ENCODE results near the gene TMEM165.
"Not testable (repeated sequence)": the region's sequence is repeated elsewhere in the genome, so short reads cannot be mapped to it uniquely, and the experiment has no call there.

Gene TMEM165

GRCh38 chr4:55395529-55396307, at the start of gene TMEM165:
Gene TMEM165, plus strand, starts transcription at chr4:55395957. Its CDS starts 233 bp downstream, at chr4:55396190.
- peak; percentile 90 for DNase-seq

DNA sequence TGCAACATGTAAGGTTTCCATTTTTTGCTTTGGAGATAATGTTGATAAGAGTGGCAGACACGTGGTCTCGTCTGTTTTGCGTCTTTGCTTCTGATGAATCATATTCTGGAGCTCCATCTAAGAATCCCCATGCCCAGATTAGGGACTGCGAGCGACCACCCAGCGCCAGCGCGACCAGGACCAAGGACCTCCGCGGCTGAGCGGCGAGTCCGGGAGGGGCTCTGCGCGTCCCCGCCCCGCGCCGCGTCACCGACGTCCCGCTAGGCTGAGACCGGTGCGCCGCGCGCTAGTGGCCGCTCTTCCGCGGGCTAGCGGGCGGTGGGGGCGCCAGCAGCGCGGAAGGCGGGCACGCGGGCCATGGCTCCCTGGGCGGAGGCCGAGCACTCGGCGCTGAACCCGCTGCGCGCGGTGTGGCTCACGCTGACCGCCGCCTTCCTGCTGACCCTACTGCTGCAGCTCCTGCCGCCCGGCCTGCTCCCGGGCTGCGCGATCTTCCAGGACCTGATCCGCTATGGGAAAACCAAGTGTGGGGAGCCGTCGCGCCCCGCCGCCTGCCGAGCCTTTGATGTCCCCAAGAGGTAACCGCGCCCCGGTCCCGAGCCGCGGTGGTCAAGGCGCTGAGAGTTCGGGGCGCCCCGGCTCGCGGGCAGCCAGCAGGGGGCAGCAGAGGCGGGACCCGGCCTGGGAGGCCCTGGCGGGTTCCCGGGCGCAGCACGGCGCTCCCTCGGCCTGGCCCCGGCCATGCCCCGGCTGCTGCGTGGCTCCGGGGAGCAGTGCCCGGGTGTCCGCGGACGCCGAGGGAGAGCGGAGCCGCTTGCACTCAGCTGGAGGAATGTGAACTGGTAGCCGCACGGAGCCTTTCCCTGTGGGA, 49.5 kb upstream of the TMEM165 start, which contains the start of gene SRD5A3:
SRD5A3 (plus strand) TSS at position 263 of the 871 bp plus-strand sequence; CDS start at position 358, 95 bp downstream.
- peak; percentile 87 for DNase-seq

- DNase-seq, result no peak
Measured at GRCh38 chr4:55346851-55347255, 48.9 kb upstream of the TMEM165 start.

DNA sequence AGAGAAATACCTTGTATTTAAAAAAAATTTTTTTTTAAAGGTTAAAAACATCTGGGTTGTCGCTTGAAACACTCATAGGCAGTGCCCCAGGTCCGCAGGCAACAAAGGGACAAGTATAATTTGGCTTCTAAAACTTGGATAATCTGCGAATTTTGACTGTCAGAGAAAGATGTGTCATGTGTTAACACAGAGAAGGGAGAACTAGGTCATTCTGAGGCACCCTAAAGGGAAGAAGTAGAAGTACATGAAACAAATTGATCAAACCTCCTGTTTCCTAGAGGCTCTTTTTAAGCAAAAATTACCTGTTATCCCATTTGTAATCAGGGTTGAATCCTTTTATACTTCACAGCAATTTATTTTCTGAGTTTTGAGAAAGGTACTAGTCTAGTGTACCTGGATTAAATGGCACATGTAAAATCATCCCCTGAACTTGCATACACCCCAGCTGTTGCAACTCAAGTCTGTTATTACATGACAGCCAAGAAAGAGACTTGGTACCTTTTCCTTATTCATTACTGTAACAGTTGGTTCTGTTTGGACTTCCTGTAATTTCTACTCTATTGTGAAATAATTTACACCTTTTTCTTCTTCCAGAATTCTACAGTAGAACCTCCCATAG, 48.0 kb upstream of the TMEM165 start:
- DNase-seq, result no peak

GRCh38 chr4:55348466-55348865, 47.3 kb upstream of the TMEM165 start:
- no peak for DNase-seq

DNA sequence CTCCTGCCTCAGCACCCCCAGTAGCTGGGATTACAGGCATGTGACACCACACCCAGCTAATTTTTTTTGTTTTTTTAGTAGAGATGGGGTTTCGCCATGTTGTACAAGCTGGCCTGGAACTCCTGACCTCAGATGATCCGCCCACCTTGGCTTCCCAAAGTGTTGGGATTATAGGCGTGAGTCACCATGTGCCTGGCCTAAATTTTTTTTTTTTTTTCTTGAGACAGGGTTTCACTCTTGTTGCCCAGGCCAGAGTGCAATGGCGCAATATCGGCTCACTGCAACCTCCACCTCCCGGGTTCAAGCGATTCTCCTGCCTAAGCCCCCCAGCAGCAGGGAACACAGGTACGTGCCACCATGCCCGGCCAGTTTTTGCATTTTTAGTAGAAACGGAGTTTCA, 44.9 kb upstream of the TMEM165 start:
- DNase-seq, result not testable (repeated sequence)

GRCh38 chr4:55351824-55352223, 43.9 kb upstream of the TMEM165 start:
- DNase-seq, result no peak

DNA sequence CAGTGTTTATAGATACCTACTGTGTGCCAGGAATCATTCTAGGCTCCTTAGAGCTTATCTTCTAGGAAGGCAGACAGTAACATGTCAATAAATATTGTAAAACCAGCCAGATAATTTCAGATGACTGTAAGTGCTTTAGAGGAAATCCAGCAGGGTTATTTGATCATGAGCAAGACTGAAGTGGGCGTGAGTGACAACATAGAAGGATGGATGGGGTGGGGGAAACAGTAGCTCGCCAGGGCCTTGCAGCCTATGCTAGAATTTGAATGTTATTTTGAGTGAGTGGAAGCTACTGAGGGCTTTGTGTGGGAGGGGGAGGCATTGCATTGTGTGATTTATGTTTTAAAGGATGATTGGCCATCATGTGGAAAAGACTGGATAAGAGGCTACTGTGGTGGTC, 43.0 kb upstream of the TMEM165 start:
- DNase-seq, result no peak

DNA sequence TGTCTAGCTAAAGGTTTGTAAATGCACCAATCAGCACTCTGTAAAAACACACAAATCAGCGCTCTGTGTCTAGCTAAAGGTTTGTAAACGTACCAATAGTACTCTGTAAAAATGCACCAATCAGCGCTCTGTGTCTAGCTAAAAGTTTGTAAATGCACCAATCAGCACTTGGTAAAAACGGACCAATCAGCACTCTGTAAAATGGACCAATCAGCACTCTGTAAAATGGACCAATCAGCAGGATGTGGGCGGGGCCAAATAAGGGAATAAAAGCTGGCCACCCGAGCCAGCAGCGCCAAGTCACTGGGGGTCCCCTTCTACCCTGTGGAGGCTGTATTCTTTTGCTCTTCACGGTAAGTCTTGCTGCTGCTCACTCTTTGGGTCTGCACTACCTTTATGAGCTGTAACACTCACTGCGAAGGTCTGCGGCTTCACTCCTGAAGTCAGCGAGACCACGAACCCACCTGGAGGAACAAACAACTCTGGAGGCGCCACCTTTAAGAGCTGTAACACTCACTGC, 42.5 kb upstream of the TMEM165 start:
- DNase-seq, result not testable (repeated sequence)

DNA sequence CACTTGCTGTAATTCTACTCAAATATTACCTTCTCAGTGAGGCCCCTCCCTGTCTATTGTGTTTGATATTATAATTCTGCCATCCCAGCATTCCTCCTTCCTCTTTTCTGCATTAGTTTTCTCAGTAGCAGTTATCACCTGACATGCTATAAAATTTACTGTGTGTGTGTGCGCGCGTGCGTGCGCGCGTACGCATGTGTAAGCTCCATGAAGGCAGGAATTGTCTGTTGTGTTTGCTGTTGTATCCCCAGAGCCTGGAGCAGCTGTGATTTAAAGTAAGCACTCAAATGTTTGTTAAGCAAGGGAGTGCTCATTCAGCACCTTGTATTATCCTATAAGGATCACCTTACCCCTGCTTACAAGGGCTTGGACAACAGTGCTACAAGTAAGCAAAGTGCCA, 41.1 kb upstream of the TMEM165 start:
- no peak for DNase-seq

GRCh38 chr4:55355555-55355954, 40.2 kb upstream of the TMEM165 start:
- no peak for DNase-seq

GRCh38 chr4:55356991-55357461, 38.7 kb upstream of the TMEM165 start:
- peak; percentile 33 for DNase-seq

DNA sequence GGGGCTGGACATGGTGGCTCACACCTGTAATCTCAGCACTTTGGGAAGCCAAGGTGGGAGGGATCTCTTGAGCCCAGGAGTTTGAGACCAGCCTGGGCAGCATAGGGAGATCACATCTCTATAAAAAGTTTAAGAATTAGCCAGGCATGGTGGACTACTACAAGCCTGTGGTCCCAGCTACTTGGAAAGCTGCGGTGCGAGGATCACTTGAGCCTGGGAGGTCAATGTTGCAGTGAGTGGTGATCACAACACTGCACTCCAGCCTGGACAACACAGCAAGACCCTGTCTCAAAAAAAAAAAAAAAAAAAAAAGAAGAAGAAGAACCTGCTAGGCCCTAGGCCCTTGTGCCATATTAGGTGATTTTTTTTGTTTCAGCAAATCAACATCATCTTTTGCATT, 37.5 kb upstream of the TMEM165 start:
- no peak for DNase-seq

GRCh38 chr4:55358668-55359067, 37.1 kb upstream of the TMEM165 start:
- peak; percentile 55 for DNase-seq

GRCh38 chr4:55359397-55359916, 36.3 kb upstream of the TMEM165 start:
- no peak for DNase-seq

DNA sequence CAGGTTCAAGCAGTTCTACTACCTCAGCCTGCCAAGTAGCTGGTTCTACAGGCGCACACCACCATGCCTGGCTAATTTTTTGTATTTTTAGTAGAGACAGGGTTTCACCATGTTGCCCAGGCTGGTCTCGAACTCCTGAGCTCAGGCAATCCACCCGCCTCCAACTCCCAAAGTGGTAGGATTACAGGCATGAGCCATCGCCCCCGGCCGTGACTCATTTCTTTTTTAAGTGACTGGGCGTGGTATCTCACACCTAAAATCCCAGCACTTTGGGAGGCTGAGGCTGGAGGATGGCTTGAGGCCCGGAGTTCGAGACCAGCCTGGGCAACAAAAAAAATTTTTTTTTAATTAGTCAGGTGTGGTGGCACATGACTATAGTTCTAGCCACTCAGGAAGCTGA, 32.8 kb upstream of the TMEM165 start:
- not testable (repeated sequence) for DNase-seq

- peak; percentile 10 for DNase-seq
Measured at GRCh38 chr4:55363691-55364351, 31.9 kb upstream of the TMEM165 start.

GRCh38 chr4:55364691-55365344, 30.9 kb upstream of the TMEM165 start:
- DNase-seq, result no peak

DNA sequence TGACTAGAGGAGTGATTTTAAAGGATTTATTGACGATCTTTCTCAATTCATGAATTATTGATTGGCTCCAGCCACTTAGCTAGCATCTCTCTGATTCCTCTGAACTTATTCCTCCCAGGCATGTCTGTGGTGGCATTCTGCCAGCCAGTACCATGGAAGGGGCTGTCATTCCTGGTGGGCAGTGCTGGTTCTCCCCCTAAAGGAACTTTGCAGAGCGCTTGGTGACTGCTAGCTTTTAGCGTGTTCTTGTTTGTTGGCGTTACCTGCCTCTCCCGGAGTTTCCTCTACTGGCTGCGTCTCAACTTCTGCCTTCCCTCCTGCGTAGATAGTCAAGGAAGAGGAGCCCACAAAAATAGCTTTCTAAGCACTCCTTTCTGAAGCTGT, 30.4 kb upstream of the TMEM165 start:
- DNase-seq, result no peak

GRCh38 chr4:55366621-55367020, 29.1 kb upstream of the TMEM165 start:
- DNase-seq, result no peak

DNA sequence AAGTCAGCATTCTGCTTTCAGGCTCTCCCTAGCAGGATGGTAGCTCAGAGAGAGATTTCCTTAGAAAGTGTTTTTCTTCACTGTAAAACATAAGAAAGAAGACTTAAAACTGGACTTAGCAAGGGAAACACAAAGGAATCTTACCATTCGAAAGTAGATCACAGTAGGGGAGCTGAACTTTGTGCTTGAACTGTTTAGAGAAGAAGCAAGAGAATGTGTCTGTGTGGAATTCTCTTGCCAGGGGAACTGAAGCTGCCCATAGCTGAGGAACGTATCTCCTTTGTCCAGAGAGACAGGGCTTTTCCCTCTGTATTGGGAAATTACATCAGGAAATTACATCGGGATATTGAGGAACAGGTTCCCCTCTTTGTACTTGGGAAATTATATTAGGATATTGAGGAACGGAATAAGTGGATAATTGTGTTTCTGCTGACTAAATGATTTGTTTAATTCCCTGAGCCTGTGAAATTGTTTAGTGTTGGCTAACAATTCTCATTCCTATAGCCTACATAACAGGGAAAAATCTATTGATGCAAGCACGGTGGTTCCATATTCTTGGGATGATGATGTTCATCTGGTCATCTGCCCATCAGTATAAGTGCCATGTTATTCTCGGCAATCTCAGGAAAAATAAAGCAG, 28.6 kb upstream of the TMEM165 start:
- no peak for DNase-seq

Data from kidney glomerular epithelial cell (primary cell).